ENCODE results near the gene DNAAF8. TPM values are rescaled to one million over a fixed set of nuclear protein-coding genes. Genes with fewer than 3 reads are reported as not detected.
A peak's percentile ranks its signal among the peaks of the same experiment; 100 is the strongest.

Gene DNAAF8
- total RNA-seq, 4 donors from 2014 or later, result 0.44 to 1.2 (median 0.91) TPM

DNA sequence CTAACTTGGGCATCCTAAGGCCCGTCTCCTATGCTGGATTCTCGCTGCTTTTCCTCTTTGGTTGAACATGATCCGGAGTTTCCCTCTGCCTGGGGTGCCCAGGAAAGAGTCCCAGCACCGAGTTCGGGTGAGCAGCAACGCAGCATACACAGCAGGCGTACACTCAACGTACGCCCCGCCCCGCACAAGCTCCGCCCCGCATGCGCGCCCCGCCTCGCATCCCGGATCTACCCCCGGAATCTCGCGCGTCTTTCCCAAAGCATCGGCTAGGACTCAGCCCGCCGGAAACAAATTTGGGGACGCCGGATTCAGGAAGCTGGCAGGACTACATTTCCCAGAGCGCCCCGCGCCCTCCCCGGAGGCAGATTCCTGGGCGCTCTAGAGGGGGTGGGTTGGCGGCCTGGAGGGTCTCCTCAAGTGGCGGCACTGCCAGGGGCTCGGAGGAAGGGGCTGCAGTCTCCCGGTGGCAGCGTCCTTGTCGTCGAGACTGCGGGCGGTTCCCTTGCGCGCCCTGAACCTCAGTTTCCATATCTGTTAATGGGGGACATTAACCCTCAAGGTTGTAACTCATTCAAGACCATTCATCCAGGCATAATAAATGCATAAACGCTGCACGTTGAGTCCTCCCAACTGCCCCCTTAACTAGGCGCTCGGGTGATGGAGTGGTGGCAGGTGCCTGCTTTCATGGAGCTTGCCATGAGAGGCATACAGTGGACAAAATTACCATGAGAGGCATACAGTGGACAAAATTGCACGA, 34.4 kb downstream of the DNAAF8 start:
- DNase-seq (peak; percentile 93 to 95), ATAC-seq (peak; percentile 82 to 84)
- no peaks in the 10 kb centered on the region for H3K9me3 ChIP-seq
- H3K27ac ChIP-seq, result peak overlapping the region; percentile 83 to 95 (median 92)
- in situ Hi-C loops (cut with MboI; ENCODE audit: low sequenced_read_pairs in 4 of 4), result no loop called here
- peaks cover 0 to 19% of the 10 kb centered on the region in 2 donors for H3K36me3 ChIP-seq
- peak overlapping the region; percentile 74 to 99 (median 90) for H3K4me3 ChIP-seq
- intact Hi-C loops (cut with DNase I; ENCODE audit: low total_unique reads), result loop anchor here (1.0 to 2.0 kb wide), 3 partner anchors 34 to 188 kb away; partner anchors contain the start of genes ANKS3, DNAAF8 and ROGDI
- H3K27me3 ChIP-seq, result no peaks in the 10 kb centered on the region
- peaks cover 25 to 30% of the 10 kb centered on the region in 2 donors for H3K4me1 ChIP-seq
- peak; percentile 68 to 74 for TF ChIP-seq POLR2A (IDR thresholded peaks at IDR 0.05)
- TF ChIP-seq, protein P1, sequence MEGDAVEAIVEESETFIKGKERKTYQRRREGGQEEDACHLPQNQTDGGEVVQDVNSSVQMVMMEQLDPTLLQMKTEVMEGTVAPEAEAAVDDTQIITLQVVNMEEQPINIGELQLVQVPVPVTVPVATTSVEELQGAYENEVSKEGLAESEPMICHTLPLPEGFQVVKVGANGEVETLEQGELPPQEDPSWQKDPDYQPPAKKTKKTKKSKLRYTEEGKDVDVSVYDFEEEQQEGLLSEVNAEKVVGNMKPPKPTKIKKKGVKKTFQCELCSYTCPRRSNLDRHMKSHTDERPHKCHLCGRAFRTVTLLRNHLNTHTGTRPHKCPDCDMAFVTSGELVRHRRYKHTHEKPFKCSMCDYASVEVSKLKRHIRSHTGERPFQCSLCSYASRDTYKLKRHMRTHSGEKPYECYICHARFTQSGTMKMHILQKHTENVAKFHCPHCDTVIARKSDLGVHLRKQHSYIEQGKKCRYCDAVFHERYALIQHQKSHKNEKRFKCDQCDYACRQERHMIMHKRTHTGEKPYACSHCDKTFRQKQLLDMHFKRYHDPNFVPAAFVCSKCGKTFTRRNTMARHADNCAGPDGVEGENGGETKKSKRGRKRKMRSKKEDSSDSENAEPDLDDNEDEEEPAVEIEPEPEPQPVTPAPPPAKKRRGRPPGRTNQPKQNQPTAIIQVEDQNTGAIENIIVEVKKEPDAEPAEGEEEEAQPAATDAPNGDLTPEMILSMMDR (IDR thresholded peaks at IDR 0.05 in 4 of 5, conservative IDR thresholded peaks at IDR 0.05 in 1 of 5), result no peak

DNA sequence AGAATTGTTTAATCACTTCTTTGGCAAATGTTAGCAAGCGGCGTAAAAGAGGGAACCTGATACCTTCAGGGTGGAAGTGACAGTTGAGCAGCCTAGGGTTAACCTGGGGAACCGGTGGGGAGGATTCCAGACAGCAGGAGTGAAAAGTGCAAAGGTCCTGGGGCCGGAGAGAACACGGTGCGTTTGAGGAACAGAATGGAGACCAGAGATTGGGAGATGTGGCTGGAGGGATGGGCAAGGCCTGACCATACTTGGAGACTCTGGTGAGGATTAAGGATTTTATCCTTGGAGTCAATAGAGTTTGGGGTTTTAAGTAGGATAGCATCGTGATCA, 34.9 kb downstream of the DNAAF8 start:
- intact Hi-C loops (cut with DNase I; ENCODE audit: low total_unique reads) (loop anchor here (2.0 kb wide), 1 partner anchor 34 kb away; the partner anchor contains the start of gene ROGDI), in situ Hi-C loops (cut with MboI; ENCODE audit: low sequenced_read_pairs in 4 of 4) (no loop called here)
- H3K4me3 ChIP-seq, result peak overlapping the region; percentile 74 to 99 (median 90)

DNA sequence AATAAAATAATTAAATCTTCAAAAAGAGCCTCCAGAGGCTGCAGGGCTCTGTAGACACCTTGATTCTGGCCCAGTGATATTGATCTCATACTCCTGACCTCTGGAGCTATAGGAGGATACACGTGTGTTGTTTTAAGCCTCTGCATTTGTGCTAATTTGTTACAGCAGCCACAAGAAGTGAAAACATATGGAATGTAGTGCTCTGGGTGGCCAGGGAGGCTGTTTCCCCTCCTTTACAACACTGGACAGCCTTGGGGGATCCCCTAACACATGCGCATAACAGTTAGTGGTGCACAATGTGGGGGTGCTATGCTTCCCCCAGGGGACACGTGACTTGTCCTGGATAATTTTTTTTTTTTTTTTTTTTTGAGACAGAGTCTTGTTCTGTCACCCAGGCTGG, 37.3 kb downstream of the DNAAF8 start:
- Histone ChIP-seq H3K36me3 (no peaks in the 10 kb centered on the region), H3K27me3 (no peaks in the 10 kb centered on the region), H3K9me3 (no peaks in the 10 kb centered on the region), H3K4me3 (no peak overlapping the region), H3K4me1 (peaks cover 10 to 14% of the 10 kb centered on the region in 2 donors), H3K27ac (no peak overlapping the region)
- ATAC-seq (no peak), DNase-seq (no peak)
- intact Hi-C loops (cut with DNase I; ENCODE audit: low total_unique reads) (no loop called here), in situ Hi-C loops (cut with MboI; ENCODE audit: low sequenced_read_pairs in 4 of 4) (no loop called here)
- no peak for TF ChIP-seq POLR2A (IDR thresholded peaks at IDR 0.05)
- TF ChIP-seq, protein P1 (IDR thresholded peaks at IDR 0.05 in 4 of 5, conservative IDR thresholded peaks at IDR 0.05 in 1 of 5), result no peak

More for the DNA sequence above, 34.9 kb downstream of the DNAAF8 start:
- peak overlapping the region; percentile 83 to 95 (median 92) for H3K27ac ChIP-seq
- no peak for ATAC-seq
- no peaks in the 10 kb centered on the region for H3K9me3 ChIP-seq
- no peaks in the 10 kb centered on the region for H3K27me3 ChIP-seq
- peaks cover 0 to 14% of the 10 kb centered on the region in 2 donors for H3K36me3 ChIP-seq
- TF ChIP-seq, protein P1 (IDR thresholded peaks at IDR 0.05 in 4 of 5, conservative IDR thresholded peaks at IDR 0.05 in 1 of 5), result no peak
- no peak for TF ChIP-seq POLR2A (IDR thresholded peaks at IDR 0.05)
- DNase-seq, result no peak
- peaks cover 25 to 30% of the 10 kb centered on the region in 2 donors for H3K4me1 ChIP-seq

DNA sequence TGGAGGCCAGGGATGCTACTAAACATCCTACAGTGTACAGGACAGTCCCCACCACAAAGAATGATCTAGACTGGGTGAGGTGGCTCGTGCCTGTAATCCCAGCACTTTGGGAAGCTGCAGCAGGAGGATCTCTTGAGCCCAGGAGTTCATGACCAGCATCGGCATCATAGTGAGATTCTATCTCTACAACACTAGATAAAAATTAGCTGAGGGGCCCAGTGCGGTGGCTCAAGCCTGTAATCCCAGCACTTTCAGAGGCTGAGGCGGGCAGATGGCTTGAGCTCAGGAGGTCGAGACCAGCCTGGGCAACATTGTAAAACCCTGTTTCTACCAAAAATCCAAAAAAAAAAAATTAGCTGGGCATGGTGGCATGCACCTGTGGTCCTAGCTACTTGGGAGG, 38.0 kb downstream of the DNAAF8 start:
- in situ Hi-C loops (cut with MboI; ENCODE audit: low sequenced_read_pairs in 4 of 4), result no loop called here
- TF ChIP-seq, protein P1 (IDR thresholded peaks at IDR 0.05 in 4 of 5, conservative IDR thresholded peaks at IDR 0.05 in 1 of 5), result no peak
- no peak for TF ChIP-seq POLR2A (IDR thresholded peaks at IDR 0.05)

More for the DNA sequence above, 38.0 kb downstream of the DNAAF8 start:
- DNase-seq, result no peak
- intact Hi-C loops (cut with DNase I; ENCODE audit: low total_unique reads), result no loop called here
- ATAC-seq, result no peak
- Histone ChIP-seq H3K4me3 (no peak overlapping the region), H3K27ac (no peak overlapping the region), H3K4me1 (peaks cover 10 to 12% of the 10 kb centered on the region in 2 donors), H3K36me3 (no peaks in the 10 kb centered on the region), H3K9me3 (no peaks in the 10 kb centered on the region), H3K27me3 (no peaks in the 10 kb centered on the region)

All from gastrocnemius medialis (tissue), 4 donors.